ENCODE results near the gene COL5A1.

The COL5A1 gene

GRCh38 chr9:134626571-134627416, 14.8 kb upstream of the COL5A1 start:
- DNase-seq (ENCODE audit: low spot score) = no peak

GRCh38 chr9:134627417-134628353, 13.9 kb upstream of the COL5A1 start:
- DNase-seq (ENCODE audit: low spot score) = no peak

DNA sequence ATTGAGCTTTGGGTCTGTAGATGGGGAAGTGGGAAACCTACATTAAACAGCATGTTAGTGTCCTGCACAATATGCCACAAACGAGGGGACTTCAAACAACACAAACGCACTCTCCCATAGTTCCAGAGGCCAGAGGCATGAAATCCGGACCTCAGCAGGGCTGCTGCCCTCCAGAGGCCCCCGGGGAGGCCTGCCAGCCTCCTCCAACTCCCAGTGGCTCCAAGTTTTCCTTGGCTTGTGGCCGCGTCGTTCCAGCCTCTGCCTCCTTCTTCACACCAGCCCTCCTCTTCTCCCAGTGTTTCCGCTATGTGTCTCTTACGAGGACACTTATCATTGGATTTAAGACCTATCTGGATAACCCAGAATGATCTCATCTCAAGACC, 13.3 kb upstream of the COL5A1 start:
- DNase-seq (ENCODE audit: low spot score) = no peak

- DNase-seq (ENCODE audit: low spot score) = no peak
Observed at GRCh38 chr9:134629061-134629585, 12.5 kb upstream of the COL5A1 start.

GRCh38 chr9:134629586-134630392, 11.8 kb upstream of the COL5A1 start:
- no peak for DNase-seq (ENCODE audit: low spot score)

- no peak for DNase-seq (ENCODE audit: low spot score)
Observed at GRCh38 chr9:134630393-134630790, 11.2 kb upstream of the COL5A1 start.

GRCh38 chr9:134630861-134631260, 10.7 kb upstream of the COL5A1 start:
- no peak for DNase-seq (ENCODE audit: low spot score)

DNA sequence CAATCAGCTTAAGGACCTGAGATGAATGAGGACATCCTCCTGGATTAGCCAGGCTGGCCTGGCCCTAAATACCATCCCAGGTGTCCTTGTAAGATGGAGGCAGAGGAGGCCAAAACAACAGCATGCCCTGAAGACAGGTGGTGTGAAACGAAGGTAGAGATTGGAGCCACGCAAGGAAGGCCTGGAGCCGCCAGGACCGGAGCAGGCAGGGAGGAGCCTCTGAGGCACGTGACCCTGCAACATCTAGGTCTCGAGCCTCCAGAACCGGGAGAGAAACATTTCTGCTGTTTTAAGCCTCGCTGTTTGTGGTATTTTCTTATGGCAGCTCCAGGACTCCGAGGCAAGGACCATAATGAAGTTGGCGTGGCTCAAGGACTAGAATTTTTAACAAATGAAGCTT, 9.7 kb upstream of the COL5A1 start:
- DNase-seq (ENCODE audit: low spot score) = no peak

GRCh38 chr9:134632329-134632728, 9.3 kb upstream of the COL5A1 start:
- DNase-seq (ENCODE audit: low spot score) = no peak

DNA sequence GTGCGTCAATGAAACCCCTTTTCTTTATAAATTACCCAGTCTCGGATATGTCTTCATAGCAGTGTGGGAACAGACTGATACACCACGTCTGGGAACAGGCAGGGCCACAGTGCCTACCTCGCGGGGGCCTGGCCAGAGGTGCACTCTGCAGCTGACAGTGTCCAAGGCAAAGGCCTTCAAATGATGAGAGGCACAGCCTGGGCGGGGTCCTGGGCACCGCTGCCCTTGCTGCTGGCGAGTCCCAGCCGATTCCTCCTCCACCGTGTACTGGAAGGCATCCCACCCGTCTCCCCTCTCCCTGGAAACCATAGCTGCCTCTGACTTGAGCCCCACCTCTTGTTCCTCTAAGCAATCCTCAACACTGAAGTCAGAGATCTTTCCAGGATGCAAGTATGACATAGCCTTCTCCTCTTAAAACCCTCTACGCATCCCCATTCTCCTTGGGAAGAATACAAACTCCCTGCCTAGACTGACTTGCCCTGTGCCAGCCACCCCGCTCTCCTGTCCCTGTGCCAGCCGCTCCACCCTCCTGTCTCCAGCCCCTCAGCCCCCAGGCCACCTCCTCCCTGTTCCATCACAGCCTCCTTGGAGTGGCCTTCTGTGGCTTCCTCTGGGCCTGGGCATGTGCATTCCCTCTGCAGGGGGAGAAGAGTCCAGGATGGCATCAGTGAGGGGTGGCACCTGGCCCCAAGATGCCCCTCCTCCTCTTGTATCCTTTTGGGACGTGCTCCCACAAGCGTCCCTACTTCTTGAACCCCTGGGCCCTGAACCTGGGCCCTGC, 8.1 kb upstream of the COL5A1 start:
- DNase-seq (ENCODE audit: low spot score) = no peak

DNA sequence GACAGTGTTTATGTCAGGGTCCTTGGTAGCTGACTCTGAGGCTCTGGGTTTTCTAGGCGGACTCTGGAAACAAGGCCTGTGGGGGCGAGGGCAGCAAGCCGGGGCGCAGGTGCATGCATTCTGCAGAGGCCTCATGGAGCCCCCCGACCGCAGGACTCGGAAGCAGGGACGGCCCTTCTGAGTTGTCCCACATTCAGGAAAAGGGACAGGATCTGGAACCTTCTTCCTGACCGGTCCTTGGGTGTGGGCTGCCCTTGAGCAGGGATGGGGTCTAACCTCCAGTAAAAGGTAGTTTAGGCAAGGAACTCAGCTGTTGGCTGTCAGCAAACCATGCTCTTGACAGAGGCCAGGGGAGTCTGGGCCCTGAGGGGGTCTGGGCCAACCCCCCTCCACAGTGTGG, 7.4 kb upstream of the COL5A1 start:
- no peak for DNase-seq (ENCODE audit: low spot score)

DNA sequence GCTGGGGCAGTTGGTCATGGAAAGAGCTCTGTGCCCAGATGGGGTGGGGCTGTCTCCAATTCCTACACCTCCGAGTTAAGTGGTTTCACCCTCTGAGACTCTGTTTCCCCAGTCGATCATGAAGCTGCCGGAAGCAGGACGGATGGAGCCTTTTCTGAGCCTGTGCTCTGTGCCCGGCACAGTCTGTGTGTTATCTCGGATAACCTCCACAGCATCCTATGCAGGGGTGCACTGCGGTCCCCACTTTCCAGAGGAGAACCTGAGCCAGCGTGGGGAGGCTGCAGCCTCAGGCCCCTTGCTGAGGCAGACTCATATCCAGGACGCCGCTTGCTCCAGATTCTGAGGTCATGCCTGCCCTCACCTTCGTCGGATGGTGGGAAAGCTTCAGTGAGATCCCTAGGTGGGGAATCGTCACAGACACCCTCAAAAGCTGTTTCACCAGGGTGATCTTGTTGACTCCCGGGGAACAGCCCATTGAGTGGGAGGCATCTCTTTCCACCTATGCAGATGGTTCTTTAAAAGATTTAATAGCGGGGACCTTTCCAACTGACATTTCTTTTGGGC, 6.9 kb upstream of the COL5A1 start:
- DNase-seq (ENCODE audit: low spot score) = no peak

- DNase-seq (ENCODE audit: low spot score) = no peak
Observed at GRCh38 chr9:134635351-134636148, 6.1 kb upstream of the COL5A1 start.

GRCh38 chr9:134636149-134636507, 5.5 kb upstream of the COL5A1 start:
- DNase-seq (ENCODE audit: low spot score) = no peak

DNA sequence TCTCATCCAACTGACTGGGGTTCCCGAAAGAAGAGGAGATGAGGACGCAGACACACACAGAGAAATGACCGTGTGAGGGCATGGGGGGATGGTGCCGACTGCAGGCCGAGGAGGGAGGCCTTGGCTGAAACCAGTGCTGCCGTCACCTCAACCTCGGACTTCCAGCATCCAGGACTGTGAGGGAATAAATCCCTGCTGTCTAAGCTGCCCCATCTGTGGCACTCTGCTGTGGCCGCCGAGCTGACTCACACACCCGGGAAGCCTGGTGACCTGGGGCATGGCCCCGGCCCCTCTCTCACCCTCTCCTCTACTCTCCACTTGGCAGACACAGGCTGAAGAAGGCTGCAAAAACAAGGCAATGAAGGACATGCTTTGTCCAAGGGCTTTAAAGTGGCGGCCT, 4.4 kb upstream of the COL5A1 start:
- no peak for DNase-seq (ENCODE audit: low spot score)

- no peak for DNase-seq (ENCODE audit: low spot score)
Observed at GRCh38 chr9:134637696-134638501, 3.7 kb upstream of the COL5A1 start.

DNA sequence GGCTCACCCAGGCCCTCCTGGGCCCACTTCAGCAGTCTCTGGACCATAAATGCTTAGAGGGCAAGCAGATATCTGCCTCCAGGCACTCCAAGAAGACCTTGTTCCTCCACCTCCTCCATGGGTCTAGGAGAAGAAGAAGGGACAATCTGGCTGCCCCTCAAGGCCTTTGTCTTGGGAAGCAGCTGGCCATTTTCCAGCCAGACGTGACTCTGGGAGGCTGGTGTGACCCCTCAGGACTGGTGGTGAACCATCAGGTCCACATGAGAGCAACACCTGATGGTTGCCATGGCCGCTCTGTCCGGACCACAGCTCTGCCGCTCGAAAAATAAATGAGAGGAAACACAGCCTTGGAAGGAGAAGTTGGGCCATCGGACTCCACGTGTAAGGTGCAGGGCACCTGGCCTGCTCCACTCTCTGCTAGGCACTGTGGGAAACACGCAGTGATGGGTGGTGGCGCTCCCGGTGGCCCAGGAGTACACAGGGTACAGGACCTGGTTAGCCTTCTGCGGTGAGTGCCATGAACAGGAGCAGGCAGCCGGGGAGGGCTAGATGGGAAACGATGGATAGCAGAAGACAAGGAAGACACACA, 3.0 kb upstream of the COL5A1 start:
- DNase-seq (ENCODE audit: low spot score) = no peak

GRCh38 chr9:134639994-134640393, 1.6 kb upstream of the COL5A1 start:
- no peak for DNase-seq (ENCODE audit: low spot score)
